Neuronal stem cell (in vitro differentiated cells): Measurements from ENCODE around the gene TUB.
A peak's percentile ranks its signal among the peaks of the same experiment; 100 is the strongest.

ENCODE experiments used
- DNase-seq: peaks from one replicate; pipeline ENCODE4 v3.0.0-alpha.2; 2013; ENCODE audit warnings: low spot score
- H2AFZ ChIP-seq: one replicate; pipeline ENCODE4 v1.6.1; 2013; ENCODE audit warnings: mild to moderate bottlenecking, low read length, inconsistent platforms
- H2AK5ac ChIP-seq: 2 replicates; pipeline ENCODE4 v1.6.1; 2013; ENCODE audit warnings: low read depth, mild to moderate bottlenecking, inconsistent platforms, low read length, moderate library complexity, mixed read lengths
- H2BK120ac ChIP-seq: 2 replicates; pipeline ENCODE4 v1.6.1; 2013; ENCODE audit warnings: low read depth, mild to moderate bottlenecking, inconsistent platforms, low read length, moderate library complexity, mixed read lengths
- H2BK12ac ChIP-seq: one replicate; pipeline ENCODE4 v1.6.1; 2013; ENCODE audit warnings: low read length, inconsistent platforms
- H2BK15ac ChIP-seq: 2 replicates; pipeline ENCODE4 v1.6.1; 2013; ENCODE audit warnings: mild to moderate bottlenecking, low read length, inconsistent platforms, mixed read lengths
- H2BK5ac ChIP-seq: one replicate; pipeline ENCODE4 v1.6.1; 2013; ENCODE audit warnings: inconsistent platforms, mild to moderate bottlenecking, low read length, moderate library complexity
- H3K14ac ChIP-seq: one replicate; pipeline ENCODE4 v1.6.1; 2013; ENCODE audit warnings: low read length, inconsistent platforms
- H3K18ac ChIP-seq: 2 replicates; pipeline ENCODE4 v1.6.1; 2013; ENCODE audit warnings: low read length, inconsistent platforms
- H3K23ac ChIP-seq: 2 replicates; pipeline ENCODE4 v1.6.1; 2013; ENCODE audit warnings: low read depth, mild to moderate bottlenecking, mixed read lengths, low read length, inconsistent platforms; ENCODE audit not compliant: poor library complexity
- H3K27ac ChIP-seq: replicated peaks from 3 replicates; pipeline ENCODE4 v1.5.1; 2013; ENCODE audit warnings: low read length, inconsistent platforms
- H3K27me3 ChIP-seq, 3 experiments: 2 replicates each; pipeline ENCODE4 v1.6.1; 2013; ENCODE audit warnings: low read length in 3 of 3, mild to moderate bottlenecking in 2 of 3, inconsistent platforms in 1 of 3, low read depth in 1 of 3, mixed read lengths in 1 of 3, moderate library complexity in 1 of 3; ENCODE audit not compliant: control insufficient read depth in 3 of 3, insufficient read depth in 3 of 3
- H3K36me3 ChIP-seq, 2 donors: replicated peaks in 1 of 2; 2 replicates each; pipeline ENCODE4 v1.6.1; 2013; ENCODE audit warnings: low read length in 2 of 2; ENCODE audit not compliant: control insufficient read depth in 2 of 2, insufficient read depth in 2 of 2
- H3K4ac ChIP-seq: 2 replicates; pipeline ENCODE4 v1.6.1; 2013; ENCODE audit warnings: inconsistent platforms, mild to moderate bottlenecking, low read length, moderate library complexity
- H3K4me1 ChIP-seq, 2 donors: 1 replicate in 1 of 2; 2 replicates in 1 of 2; pipeline ENCODE4 v1.6.1; 2013; ENCODE audit warnings: low read length in 2 of 2, low read depth in 1 of 2; ENCODE audit not compliant: control insufficient read depth in 2 of 2, insufficient read depth in 1 of 2
- H3K4me2 ChIP-seq: one replicate; pipeline ENCODE4 v1.6.1; 2013; ENCODE audit warnings: mild to moderate bottlenecking, low read length, inconsistent platforms; ENCODE audit not compliant: insufficient read depth, poor library complexity, severe bottlenecking
- H3K4me3 ChIP-seq, 2 donors: 2 replicates each; pipeline ENCODE4 v1.5.1; 2013; ENCODE audit warnings: low read length in 2 of 2, mild to moderate bottlenecking in 2 of 2, inconsistent platforms in 1 of 2, moderate library complexity in 1 of 2
- H3K79me1 ChIP-seq: one replicate; pipeline ENCODE4 v1.6.1; 2013; ENCODE audit warnings: low read depth, mild to moderate bottlenecking, inconsistent platforms, low read length, moderate library complexity
- H3K9ac ChIP-seq: one replicate; pipeline ENCODE4 v1.6.1; 2013; ENCODE audit warnings: mild to moderate bottlenecking, low read depth, low read length, inconsistent platforms; ENCODE audit not compliant: poor library complexity
- H3K9me3 ChIP-seq, 2 donors: replicated peaks in 1 of 2; 2 replicates each; pipeline versions ENCODE3 to v1.6.1; 2013; ENCODE audit warnings: low read length in 2 of 2, mild to moderate bottlenecking in 2 of 2, inconsistent platforms in 1 of 2, low read depth in 1 of 2, mixed read lengths in 1 of 2, moderate library complexity in 1 of 2; ENCODE audit not compliant: control insufficient read depth in 2 of 2, insufficient read depth in 1 of 2
- H4K8ac ChIP-seq: one replicate; pipeline ENCODE4 v1.6.1; 2013; ENCODE audit warnings: low read depth, mild to moderate bottlenecking, inconsistent platforms, low read length, moderate library complexity
- H4K91ac ChIP-seq: one replicate; pipeline ENCODE4 v1.6.1; 2013; ENCODE audit warnings: low read length, low read depth, mild to moderate bottlenecking, inconsistent platforms; ENCODE audit not compliant: poor library complexity
- WGBS, 2 donors: extraction: QIAGEN DNeasy Blood & Tissue Kit; methylation state at CpG; one replicate each; pipeline ENCODE4 v1.1.7; 2013; ENCODE audit warnings: missing lambda C conversion rate in 2 of 2, mixed read lengths in 1 of 2; ENCODE audit not compliant: insufficient read length in 2 of 2, insufficient replicate concordance in 1 of 2; ENCODE audit errors: extremely low coverage in 2 of 2; 5-methylcytosine and 5-hydroxymethylcytosine counted together

Gene TUB

GRCh38 chr11:8049084-8049483 lies 31.9 kb upstream of the TUB start:
- H2BK120ac ChIP-seq: no peak overlapping the region
- WGBS, 2 donors: no CpG with 5 or more reads among the region's 3 CpGs
- no peak for DNase-seq

DNA sequence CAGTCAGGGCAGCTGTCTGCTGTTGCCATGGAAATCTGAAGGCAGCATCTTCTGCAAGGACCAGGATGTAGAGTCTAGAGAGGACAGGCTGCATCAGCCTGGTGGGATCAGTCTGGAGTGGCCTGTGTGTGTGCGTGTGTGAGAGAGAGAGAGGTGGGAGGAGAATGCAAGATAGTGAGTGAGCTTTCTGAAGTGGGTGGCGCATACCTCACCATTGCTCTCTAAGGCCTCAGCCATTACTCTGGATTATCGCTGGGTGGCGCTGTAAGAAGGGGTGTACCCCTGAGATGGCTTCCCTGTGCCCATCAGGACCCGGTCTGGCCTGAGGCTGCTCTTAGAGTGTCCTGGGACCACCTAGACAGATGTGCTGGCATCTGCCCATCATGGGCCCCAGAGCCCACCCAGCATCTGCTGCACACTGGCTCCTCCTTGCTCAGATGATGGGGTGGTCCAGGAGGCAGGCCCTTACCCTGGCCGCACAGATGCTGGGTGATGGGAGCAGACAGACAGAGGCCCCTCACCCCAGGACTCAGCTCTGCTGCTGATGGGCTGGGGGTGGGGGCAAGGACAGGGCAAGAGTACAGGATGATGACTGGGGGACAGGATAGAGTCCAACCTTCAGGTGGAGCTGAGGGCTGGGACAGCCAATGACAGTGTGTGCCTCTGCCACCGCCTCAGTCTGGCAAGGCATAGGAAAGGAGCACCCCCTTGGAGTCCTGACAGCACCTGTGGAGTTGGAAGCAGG lies 25.7 kb upstream of the TUB start:
- Histone ChIP-seq H3K9ac (no peak overlapping the region), H3K4me3 (no peak overlapping the region), H2BK120ac (no peak overlapping the region), H2BK5ac (no peak overlapping the region), H2AK5ac (peak overlapping the region; percentile 79), H3K4me1 (peaks cover 0 to 2% of the 10 kb centered on the region in 2 donors), H4K91ac (no peak overlapping the region), H4K8ac (no peak overlapping the region), H3K4ac (no peak overlapping the region), H3K4me2 (no peak overlapping the region), H2BK15ac (no peak overlapping the region), H3K14ac (no peak overlapping the region), H3K27ac (no peak overlapping the region), H2AFZ (no peak overlapping the region), H3K27me3 (peaks cover 0 to 25% (median 0%) of the 10 kb centered on the region in 3 experiments), H2BK12ac (peak overlapping the region; percentile 69), H3K36me3 (no peaks in the 10 kb centered on the region), H3K18ac (peak overlapping the region; percentile 61), H3K23ac (peak overlapping the region; percentile 40), H3K79me1 (no peaks in the 10 kb centered on the region), H3K9me3 (no peaks in the 10 kb centered on the region)
- DNase-seq: no peak
- no CpG with 5 or more reads among the region's 7 CpGs for WGBS, 2 donors

More at GRCh38 chr11:8049084-8049483, 31.9 kb upstream of the TUB start:
- H2AK5ac ChIP-seq: no peak overlapping the region
- no peak overlapping the region for H2BK15ac ChIP-seq
- no peak overlapping the region for H3K23ac ChIP-seq
- H3K4me2 ChIP-seq: no peak overlapping the region
- no peak overlapping the region for H3K18ac ChIP-seq
- peaks cover 0 to 40% (median 0%) of the 10 kb centered on the region in 3 experiments for H3K27me3 ChIP-seq
- no peak overlapping the region for H2AFZ ChIP-seq
- no peak overlapping the region for H3K4me3 ChIP-seq
- H4K91ac ChIP-seq: no peak overlapping the region
- H3K36me3 ChIP-seq: no peaks in the 10 kb centered on the region
- no peak overlapping the region for H2BK12ac ChIP-seq
- H3K79me1 ChIP-seq: no peaks in the 10 kb centered on the region
- no peak overlapping the region for H3K14ac ChIP-seq
- no peak overlapping the region for H3K4ac ChIP-seq
- H3K4me1 ChIP-seq: no peaks in the 10 kb centered on the region
- H3K27ac ChIP-seq: no peak overlapping the region
- no peaks in the 10 kb centered on the region for H3K9me3 ChIP-seq
- H2BK5ac ChIP-seq: no peak overlapping the region
- H4K8ac ChIP-seq: no peak overlapping the region
- no peak overlapping the region for H3K9ac ChIP-seq

DNA sequence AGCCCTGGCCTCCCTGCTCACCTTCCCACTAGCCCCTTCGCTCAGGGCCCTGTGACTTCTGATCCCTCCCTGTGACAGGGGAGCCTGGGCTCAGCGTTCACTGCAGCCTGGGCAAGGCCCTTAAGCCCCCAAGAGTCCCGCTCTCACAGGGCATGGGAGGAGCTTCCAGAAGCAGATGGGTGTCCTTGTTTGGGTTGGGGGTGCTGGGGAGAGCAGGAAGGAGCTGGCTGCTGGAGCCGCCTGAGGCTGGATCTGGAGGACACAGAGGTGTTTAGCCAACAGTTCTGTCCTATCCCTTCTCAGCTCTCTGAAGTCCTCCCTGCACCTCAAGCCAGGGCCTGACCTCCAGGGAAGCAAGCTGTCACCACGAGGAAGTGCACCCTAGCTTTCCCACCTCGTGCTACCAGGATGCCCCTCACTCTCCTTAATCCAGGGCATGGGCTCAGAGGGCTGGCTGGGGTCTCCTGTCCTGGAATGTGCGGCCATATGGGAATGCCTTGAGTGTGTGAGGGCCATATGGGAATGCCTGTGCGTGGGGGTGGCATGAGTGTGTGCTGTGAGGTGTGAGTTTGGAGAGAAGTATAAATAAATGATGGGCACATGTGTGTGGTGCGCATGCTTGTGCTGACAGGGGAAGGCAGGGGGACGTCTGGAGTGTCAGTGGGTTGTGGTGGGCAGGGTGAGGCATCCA lies 25.0 kb upstream of the TUB start:
- no peak overlapping the region for H2BK120ac ChIP-seq
- no peak overlapping the region for H2AFZ ChIP-seq
- H3K9ac ChIP-seq: no peak overlapping the region
- no peak overlapping the region for H3K27ac ChIP-seq
- no peaks in the 10 kb centered on the region for H3K9me3 ChIP-seq
- no CpG with 5 or more reads among the region's 10 CpGs for WGBS, 2 donors
- H3K79me1 ChIP-seq: no peaks in the 10 kb centered on the region
- H2BK15ac ChIP-seq: no peak overlapping the region
- no peaks in the 10 kb centered on the region for H3K36me3 ChIP-seq
- peak overlapping the region; percentile 69 for H2BK12ac ChIP-seq
- H3K18ac ChIP-seq: peak overlapping the region; percentile 61
- peak overlapping the region; percentile 43 for H4K8ac ChIP-seq
- peaks cover 0 to 19% (median 0%) of the 10 kb centered on the region in 3 experiments for H3K27me3 ChIP-seq
- H3K4me1 ChIP-seq: peaks cover 0 to 2% of the 10 kb centered on the region in 2 donors
- H4K91ac ChIP-seq: no peak overlapping the region
- H3K4me3 ChIP-seq: peak overlapping the region in 1 of 2 donors; percentile 12
- H2BK5ac ChIP-seq: no peak overlapping the region
- H2AK5ac ChIP-seq: peak overlapping the region; percentile 79
- no peak overlapping the region for H3K14ac ChIP-seq
- DNase-seq: no peak
- peak overlapping the region; percentile 40 for H3K23ac ChIP-seq
- no peak overlapping the region for H3K4ac ChIP-seq
- H3K4me2 ChIP-seq: no peak overlapping the region

DNA sequence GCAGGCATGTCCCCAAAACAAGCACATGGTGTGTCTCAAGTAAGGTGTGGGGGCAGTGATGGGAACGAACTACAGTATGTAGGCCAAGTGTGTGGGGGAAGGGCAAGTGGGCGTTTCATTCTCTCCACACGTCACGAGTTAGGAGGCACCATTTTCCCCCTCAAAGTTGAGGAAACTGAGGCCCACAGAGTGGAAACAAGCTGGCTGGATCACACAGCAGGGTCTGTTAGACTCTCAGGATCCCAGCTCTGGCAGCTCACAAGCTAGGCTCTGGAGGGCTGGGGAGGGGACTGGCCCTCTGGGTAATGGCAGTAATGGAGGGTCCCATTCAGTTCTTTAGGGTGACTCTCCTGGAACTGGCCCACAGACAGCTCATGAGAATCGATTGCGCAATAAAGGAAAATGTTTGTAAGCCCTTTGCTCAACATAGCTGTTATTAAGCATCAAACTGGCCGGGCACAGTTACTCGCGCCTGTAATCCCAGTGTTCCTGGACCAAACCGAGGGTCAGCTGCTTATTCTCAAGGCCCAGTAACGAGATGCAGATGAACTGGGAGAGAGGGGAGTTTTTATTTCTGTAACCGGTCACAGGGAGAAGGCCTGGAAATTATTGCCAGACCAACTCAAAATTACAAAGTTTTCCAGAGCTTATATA lies 24.1 kb upstream of the TUB start:
- DNase-seq: no peak
- Histone ChIP-seq H3K4me1 (peaks cover 0 to 2% of the 10 kb centered on the region in 2 donors), H2AK5ac (peak overlapping the region; percentile 61), H3K36me3 (no peaks in the 10 kb centered on the region), H3K79me1 (peaks cover 2% of the 10 kb centered on the region), H3K9me3 (no peaks in the 10 kb centered on the region), H3K18ac (peak overlapping the region; percentile 71), H2AFZ (no peak overlapping the region), H2BK120ac (no peak overlapping the region), H3K23ac (no peak overlapping the region), H3K27me3 (peaks cover 0 to 13% (median 0%) of the 10 kb centered on the region in 3 experiments), H3K4ac (no peak overlapping the region), H2BK5ac (no peak overlapping the region), H3K14ac (no peak overlapping the region), H3K9ac (no peak overlapping the region), H3K4me3 (no peak overlapping the region), H3K4me2 (no peak overlapping the region), H4K8ac (peak overlapping the region; percentile 43), H4K91ac (no peak overlapping the region), H2BK12ac (peak overlapping the region; percentile 22), H3K27ac (no peak overlapping the region), H2BK15ac (peak overlapping the region; percentile 83)
- no CpG with 5 or more reads among the region's 12 CpGs for WGBS, 2 donors
